ENCODE data around the gene TRAF3.

DNA sequence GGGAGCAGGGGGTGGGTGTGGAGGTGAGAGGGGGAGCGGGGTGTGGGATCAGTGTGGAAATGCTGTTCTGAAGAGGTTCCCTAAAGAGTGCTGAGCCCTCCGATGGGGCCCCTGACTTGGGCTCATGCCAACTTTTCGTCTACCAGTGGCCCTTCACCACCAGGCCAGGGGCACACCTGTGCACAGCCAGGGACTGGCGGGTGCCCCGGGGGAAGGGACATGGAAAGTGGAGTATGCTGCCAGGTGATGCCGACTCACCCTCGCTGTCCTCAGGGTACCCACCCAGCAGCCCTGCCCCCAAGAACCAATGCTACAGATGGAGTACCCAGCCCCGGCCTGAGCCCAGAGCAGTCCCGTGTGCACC is 171.4 kb downstream of the TRAF3 start:
- TF ChIP-seq TAF1 (IDR thresholded peaks at IDR 0.05; ENCODE audit: low read depth): no peak
- TF ChIP-seq YY1 (IDR thresholded peaks at IDR 0.05; ENCODE audit: low read depth): no peak
- no peak for TF ChIP-seq FOXM1 (IDR thresholded peaks at IDR 0.05; ENCODE audit: borderline replicate concordance, low read depth)
- TF ChIP-seq, protein P1, sequence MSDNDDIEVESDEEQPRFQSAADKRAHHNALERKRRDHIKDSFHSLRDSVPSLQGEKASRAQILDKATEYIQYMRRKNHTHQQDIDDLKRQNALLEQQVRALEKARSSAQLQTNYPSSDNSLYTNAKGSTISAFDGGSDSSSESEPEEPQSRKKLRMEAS (IDR thresholded peaks at IDR 0.05): no peak
- no peak for TF ChIP-seq CEBPB (IDR thresholded peaks at IDR 0.05)
